ENCODE data around the gene MYCBP2. TPM values are rescaled to one million over a fixed set of nuclear protein-coding genes. Genes with fewer than 3 reads are reported as not detected.

MYCBP2 gene
- total and polyA plus RNA-seq, 5 donors: 28.0 to 88.1 (median 70.8) TPM

- Histone ChIP-seq H3K4me3 (ENCODE audit: low read length) (no peak overlapping the region), H3K9me3 (ENCODE audit: control insufficient read depth, low read length) (no peaks in the 10 kb centered on the region), H3K27ac (ENCODE audit: low read length) (no peak overlapping the region), H3K27me3 (ENCODE audit: control insufficient read depth, insufficient read depth) (no peaks in the 10 kb centered on the region), H3K4me1 (ENCODE audit: control insufficient read depth, insufficient read depth, low read length) (no peaks in the 10 kb centered on the region)
- WGBS: 89% methylated on average over 1 of the region's 1 CpG
- DNase-seq (no peak), ATAC-seq (no peak)
- intact Hi-C loops (cut with DNase I): no loop called here
These were observed 176.2 kb downstream of the MYCBP2 start for GRCh38 chr13:77150651-77151050.

GRCh38 chr13:77143431-77143830 lies 183.5 kb downstream of the MYCBP2 start:
- ATAC-seq (no peak), DNase-seq (no peak)
- Histone ChIP-seq H3K27ac (ENCODE audit: low read length) (no peak overlapping the region), H3K4me1 (ENCODE audit: control insufficient read depth, insufficient read depth, low read length) (no peaks in the 10 kb centered on the region), H3K9me3 (ENCODE audit: control insufficient read depth, low read length) (no peaks in the 10 kb centered on the region), H3K27me3 (ENCODE audit: control insufficient read depth, insufficient read depth) (no peaks in the 10 kb centered on the region), H3K4me3 (ENCODE audit: low read length) (no peak overlapping the region)
- WGBS: 97% methylated on average over 1 of the region's 1 CpG
- intact Hi-C loops (cut with DNase I): no loop called here

GRCh38 chr13:77139306-77139705 lies 187.6 kb downstream of the MYCBP2 start:
- no peak for DNase-seq
- Histone ChIP-seq H3K9me3 (ENCODE audit: control insufficient read depth, low read length) (no peaks in the 10 kb centered on the region), H3K4me3 (ENCODE audit: low read length) (no peak overlapping the region), H3K27me3 (ENCODE audit: control insufficient read depth, insufficient read depth) (no peaks in the 10 kb centered on the region), H3K27ac (ENCODE audit: low read length) (no peak overlapping the region), H3K4me1 (ENCODE audit: control insufficient read depth, insufficient read depth, low read length) (no peaks in the 10 kb centered on the region)
- intact Hi-C loops (cut with DNase I): no loop called here
- ATAC-seq: no peak

- intact Hi-C loops (cut with DNase I): no loop called here
- Histone ChIP-seq H3K4me3 (ENCODE audit: low read length) (no peak overlapping the region), H3K27me3 (ENCODE audit: control insufficient read depth, insufficient read depth) (no peaks in the 10 kb centered on the region), H3K27ac (ENCODE audit: low read length) (no peak overlapping the region), H3K9me3 (ENCODE audit: control insufficient read depth, low read length) (no peaks in the 10 kb centered on the region), H3K4me1 (ENCODE audit: control insufficient read depth, insufficient read depth, low read length) (no peaks in the 10 kb centered on the region)
- WGBS: 90% methylated on average over 2 of the region's 2 CpGs
- DNase-seq (no peak), ATAC-seq (no peak)
These were observed 188.1 kb downstream of the MYCBP2 start for GRCh38 chr13:77138813-77139212.

- H3K27ac ChIP-seq (ENCODE audit: low read length): no peak overlapping the region
- 71% methylated on average over 3 of the region's 3 CpGs for WGBS
- no peaks in the 10 kb centered on the region for H3K9me3 ChIP-seq (ENCODE audit: control insufficient read depth, low read length)
- H3K4me3 ChIP-seq (ENCODE audit: low read length): no peak overlapping the region
- ATAC-seq (no peak), DNase-seq (no peak)
- no peaks in the 10 kb centered on the region for H3K4me1 ChIP-seq (ENCODE audit: control insufficient read depth, insufficient read depth, low read length)
- intact Hi-C loops (cut with DNase I): no loop called here
- no peaks in the 10 kb centered on the region for H3K27me3 ChIP-seq (ENCODE audit: control insufficient read depth, insufficient read depth)
These were observed 189.9 kb downstream of the MYCBP2 start for GRCh38 chr13:77136902-77137420.

DNA sequence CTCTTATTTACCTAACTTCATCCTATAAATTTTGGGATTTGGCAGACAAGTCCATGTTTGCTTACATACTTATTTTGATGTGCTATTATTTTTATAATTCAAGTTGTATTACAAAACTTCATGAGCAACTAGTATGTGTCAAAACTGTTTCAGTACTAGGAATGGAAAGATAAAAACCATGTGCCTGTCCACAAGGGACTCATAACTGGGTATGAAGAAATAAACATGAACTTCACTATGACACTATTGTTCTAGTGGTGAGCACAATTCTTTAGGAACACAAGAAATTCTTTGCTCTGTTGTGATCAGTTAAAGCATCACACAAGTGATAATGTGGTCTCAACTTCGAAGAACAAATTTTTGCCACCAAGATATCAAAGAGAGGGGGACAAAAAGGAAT lies 202.5 kb downstream of the MYCBP2 start:
- WGBS: 94% methylated on average over 1 of the region's 1 CpG
- DNase-seq: no peak
- Histone ChIP-seq H3K4me1 (ENCODE audit: control insufficient read depth, insufficient read depth, low read length) (no peaks in the 10 kb centered on the region), H3K27me3 (ENCODE audit: control insufficient read depth, insufficient read depth) (no peaks in the 10 kb centered on the region), H3K4me3 (ENCODE audit: low read length) (no peak overlapping the region), H3K27ac (ENCODE audit: low read length) (no peak overlapping the region), H3K9me3 (ENCODE audit: control insufficient read depth, low read length) (no peaks in the 10 kb centered on the region)
- intact Hi-C loops (cut with DNase I): no loop called here
- no peak for ATAC-seq

DNA sequence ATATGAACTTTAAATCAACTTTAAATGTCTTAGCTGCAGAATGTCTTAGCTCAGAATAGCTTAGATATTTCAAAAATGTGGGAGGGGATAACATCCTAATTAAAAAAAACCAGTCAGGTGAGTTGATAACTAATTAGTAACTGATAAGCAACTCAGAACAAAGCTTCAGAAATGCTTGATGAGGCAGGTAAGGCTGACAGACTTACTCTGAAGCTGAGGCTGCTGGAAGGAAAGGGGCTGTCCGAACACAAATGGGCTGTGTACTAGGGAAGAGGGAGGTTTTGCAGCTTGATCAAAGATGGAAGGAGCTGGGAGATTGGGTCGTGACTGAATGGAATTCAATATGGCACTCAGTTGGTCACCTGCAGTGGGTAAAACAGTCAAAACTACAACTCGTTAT lies 208.8 kb downstream of the MYCBP2 start:
- ATAC-seq (no peak), DNase-seq (no peak)
- Histone ChIP-seq H3K4me1 (ENCODE audit: control insufficient read depth, insufficient read depth, low read length) (no peaks in the 10 kb centered on the region), H3K27me3 (ENCODE audit: control insufficient read depth, insufficient read depth) (no peaks in the 10 kb centered on the region), H3K4me3 (ENCODE audit: low read length) (no peak overlapping the region), H3K9me3 (ENCODE audit: control insufficient read depth, low read length) (no peaks in the 10 kb centered on the region), H3K27ac (ENCODE audit: low read length) (no peak overlapping the region)
- intact Hi-C loops (cut with DNase I): no loop called here
- WGBS: 90% methylated on average over 3 of the region's 3 CpGs

DNA sequence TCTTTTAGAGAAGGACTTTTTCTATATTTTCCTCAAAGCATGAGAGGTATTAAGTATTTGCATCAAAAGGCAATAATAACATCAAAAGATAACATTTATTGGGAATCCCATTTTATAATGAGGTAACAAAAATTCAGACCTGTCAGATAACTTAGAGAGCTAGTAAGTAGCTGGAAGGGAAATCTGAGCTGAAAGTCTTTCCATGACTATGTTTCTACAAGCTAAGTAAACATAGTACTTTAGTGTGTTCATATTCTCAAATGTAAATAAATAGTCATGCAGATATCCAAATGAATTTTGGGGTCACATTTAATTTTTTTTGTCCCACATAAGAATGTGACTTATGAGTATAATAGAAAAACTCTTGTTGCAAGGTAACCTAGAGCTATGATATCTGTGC lies 212.6 kb downstream of the MYCBP2 start:
- H3K4me3 ChIP-seq (ENCODE audit: low read length): no peak overlapping the region
- H3K4me1 ChIP-seq (ENCODE audit: control insufficient read depth, insufficient read depth, low read length): no peaks in the 10 kb centered on the region
- ATAC-seq: no peak
- H3K27me3 ChIP-seq (ENCODE audit: control insufficient read depth, insufficient read depth): no peaks in the 10 kb centered on the region
- intact Hi-C loops (cut with DNase I): no loop called here
- DNase-seq: no peak
- no peak overlapping the region for H3K27ac ChIP-seq (ENCODE audit: low read length)
- H3K9me3 ChIP-seq (ENCODE audit: control insufficient read depth, low read length): no peaks in the 10 kb centered on the region

- no peaks in the 10 kb centered on the region for H3K27me3 ChIP-seq (ENCODE audit: control insufficient read depth, insufficient read depth)
- H3K4me3 ChIP-seq (ENCODE audit: low read length): no peak overlapping the region
- H3K27ac ChIP-seq (ENCODE audit: low read length): no peak overlapping the region
- DNase-seq (no peak), ATAC-seq (no peak)
- intact Hi-C loops (cut with DNase I): no loop called here
- H3K4me1 ChIP-seq (ENCODE audit: control insufficient read depth, insufficient read depth, low read length): no peaks in the 10 kb centered on the region
- H3K9me3 ChIP-seq (ENCODE audit: control insufficient read depth, low read length): no peaks in the 10 kb centered on the region
These were observed 213.4 kb downstream of the MYCBP2 start for GRCh38 chr13:77113496-77113895.

- WGBS: 74% methylated on average over 2 of the region's 2 CpGs
- H3K27me3 ChIP-seq (ENCODE audit: control insufficient read depth, insufficient read depth): no peaks in the 10 kb centered on the region
- no peak overlapping the region for H3K4me3 ChIP-seq (ENCODE audit: low read length)
- DNase-seq (no peak), ATAC-seq (no peak)
- intact Hi-C loops (cut with DNase I): no loop called here
- no peaks in the 10 kb centered on the region for H3K9me3 ChIP-seq (ENCODE audit: control insufficient read depth, low read length)
- H3K4me1 ChIP-seq (ENCODE audit: control insufficient read depth, insufficient read depth, low read length): no peaks in the 10 kb centered on the region
- H3K27ac ChIP-seq (ENCODE audit: low read length): no peak overlapping the region
These were observed 221.8 kb downstream of the MYCBP2 start for GRCh38 chr13:77105051-77105450.

- 95% methylated on average over 3 of the region's 3 CpGs for WGBS
- ATAC-seq (no peak), DNase-seq (no peak)
- H3K9me3 ChIP-seq (ENCODE audit: control insufficient read depth, low read length): no peaks in the 10 kb centered on the region
- H3K4me1 ChIP-seq (ENCODE audit: control insufficient read depth, insufficient read depth, low read length): no peaks in the 10 kb centered on the region
- no peak overlapping the region for H3K27ac ChIP-seq (ENCODE audit: low read length)
- no peak overlapping the region for H3K4me3 ChIP-seq (ENCODE audit: low read length)
- H3K27me3 ChIP-seq (ENCODE audit: control insufficient read depth, insufficient read depth): no peaks in the 10 kb centered on the region
- intact Hi-C loops (cut with DNase I): no loop called here
These were observed 227.5 kb downstream of the MYCBP2 start for GRCh38 chr13:77099415-77099814.

GRCh38 chr13:77095288-77095687 lies 231.6 kb downstream of the MYCBP2 start:
- WGBS: 96% methylated on average over 4 of the region's 4 CpGs
- no peaks in the 10 kb centered on the region for H3K9me3 ChIP-seq (ENCODE audit: control insufficient read depth, low read length)
- no peaks in the 10 kb centered on the region for H3K4me1 ChIP-seq (ENCODE audit: control insufficient read depth, insufficient read depth, low read length)
- intact Hi-C loops (cut with DNase I): no loop called here
- ATAC-seq (no peak), DNase-seq (no peak)
- H3K27me3 ChIP-seq (ENCODE audit: control insufficient read depth, insufficient read depth): no peaks in the 10 kb centered on the region
- H3K27ac ChIP-seq (ENCODE audit: low read length): no peak overlapping the region
- no peak overlapping the region for H3K4me3 ChIP-seq (ENCODE audit: low read length)

All from right cardiac atrium (tissue), 5 donors.